Kidney (tissue), 22 donors: ENCODE measurements around the gene ZNRF3. TPM values are rescaled to one million over a fixed set of nuclear protein-coding genes. Genes with fewer than 3 reads are reported as not detected.
A peak's percentile ranks its signal among the peaks of the same experiment; 100 is the strongest.

ENCODE experiments used
- DNase-seq, 5 donors: peaks; one replicate each; pipeline ENCODE4 v3.0.0-alpha.2; 2013 to 2020
- FAIRE-seq: peaks from 2 replicates; lab custom pipeline; 2012; peaks lifted over from hg19 to GRCh38; lab: Jason Lieb, UNC
- H3K27ac ChIP-seq, 2 donors: one replicate each; pipeline ENCODE4 v1.7.0; 2013; ENCODE audit warnings: low read depth in 2 of 2, low read length in 2 of 2, inconsistent platforms in 1 of 2
- H3K27me3 ChIP-seq: one replicate; pipeline ENCODE4 v1.7.1; 2013; ENCODE audit warnings: low read length, inconsistent platforms; ENCODE audit not compliant: control insufficient read depth, insufficient read depth
- H3K36me3 ChIP-seq, 3 donors: one replicate each; pipeline versions ENCODE4 v1.7.0 to v1.7.1; 2013; ENCODE audit warnings: low read length in 3 of 3, control low read depth in 1 of 3, inconsistent platforms in 1 of 3; ENCODE audit not compliant: insufficient read depth in 3 of 3, control insufficient read depth in 2 of 3
- H3K4me1 ChIP-seq, 3 donors: one replicate each; pipeline versions ENCODE4 v1.7.0 to v1.7.1; 2013; ENCODE audit warnings: low read length in 3 of 3, inconsistent platforms in 1 of 3, low read depth in 1 of 3; ENCODE audit not compliant: control insufficient read depth in 2 of 3, insufficient read depth in 2 of 3
- H3K4me3 ChIP-seq, 3 donors: one replicate each; pipeline versions ENCODE4 v1.7.0 to v1.8.1; 2013; ENCODE audit warnings: low read length in 3 of 3, control low read depth in 1 of 3, inconsistent platforms in 1 of 3
- H3K9ac ChIP-seq, 3 donors: one replicate each; pipeline versions ENCODE4 v1.7.0 to v1.7.1; 2013; ENCODE audit warnings: low read length in 3 of 3, control low read depth in 1 of 3, inconsistent platforms in 1 of 3
- H3K9me3 ChIP-seq, 3 donors: one replicate each; pipeline versions ENCODE4 v1.7.0 to v1.7.1; 2013; ENCODE audit warnings: low read length in 3 of 3, control low read depth in 1 of 3, inconsistent platforms in 1 of 3; ENCODE audit not compliant: control insufficient read depth in 2 of 3, insufficient read depth in 1 of 3
- CTCF ChIP-seq: IDR thresholded peaks from 3 replicates; pipeline ENCODE4 v1.5.1; 2012; ENCODE audit warnings: mild to moderate bottlenecking, moderate library complexity, borderline replicate concordance; ENCODE audit not compliant: insufficient read depth; ENCODE audit errors: extremely low read depth
- intact Hi-C: fragments of 100-400 bp; cut with DNase I; formaldehyde crosslinking; loops from one replicate; pipeline ENCODE4 v1.11.1; 2022
- long read RNA-seq, 10 donors: library from polyadenylated mRNA in 1 of 10; unstranded in 1 of 10; transcript quantifications; one replicate each; pipeline ENCODE4 v2.0.0 and lab custom pipeline, GENCODE V29; 2021 to 2026
- polyA plus RNA-seq: library from polyadenylated mRNA; stranded (reverse); fragments of 350-450 nt; fragmentation: Illumina TruSeq; extraction: RNeasy Lipid Tissue Mini Kit (QIAGEN cat#74804); gene quantifications from one replicate; pipeline ENCODE4 v1.2.3, GENCODE V29; 2014; ENCODE audit warnings: low read depth, low replicate concordance; ENCODE audit not compliant: insufficient read depth
- total RNA-seq: library from RNA; stranded (reverse); fragmentation: NEBNext Ultra II Directional; extraction: Animal tissue kit (Norgen Biotek cat#: 25700); gene quantifications from one replicate; pipeline ENCODE4 v1.2.1, GENCODE V29; 2021
- donor health status: control.
- donor health status: control.
- donor health status: control.
- donor health status: control.
- donor health status: control.
- donor health status: DM: yes; HTN: yes; CAD: no.
- donor health status: Normal renal cell carcinoma (clear cell type).

ZNRF3 gene
- 24.4 TPM for total RNA-seq
- polyA plus RNA-seq = 6.8 TPM
- long read RNA-seq, donor 1, partial matches to known transcripts = 6 of 6 reads
- long read RNA-seq, donor 1, other reads (novel, unspliced or antisense) = 0 of 6 reads
- long read RNA-seq, donor 2, full-length matches to known transcripts = 2 of 2 reads
- long read RNA-seq, donor 2, partial matches to known transcripts = 0 of 2 reads
- long read RNA-seq, donor 2, other reads (novel, unspliced or antisense) = 0 of 2 reads
- long read RNA-seq, donor 3, full-length matches to known transcripts = 1 of 7 reads
- long read RNA-seq, donor 3, partial matches to known transcripts = 6 of 7 reads
- long read RNA-seq, donor 3, other reads (novel, unspliced or antisense) = 0 of 7 reads
- long read RNA-seq, donor 4, full-length matches to known transcripts = 6 of 12 reads
- long read RNA-seq, donor 4, partial matches to known transcripts = 6 of 12 reads
- long read RNA-seq, donor 4, other reads (novel, unspliced or antisense) = 0 of 12 reads
- long read RNA-seq, donor 5 = 0 reads
- long read RNA-seq, donor 6 = 0 reads
- long read RNA-seq, donor 7, full-length matches to known transcripts = 21 of 66 reads
- long read RNA-seq, donor 7, partial matches to known transcripts = 28 of 66 reads
- long read RNA-seq, donor 7, other reads (novel, unspliced or antisense) = 17 of 66 reads
- long read RNA-seq, donor 8, partial matches to known transcripts = 5 of 5 reads
- long read RNA-seq, donor 8, other reads (novel, unspliced or antisense) = 0 of 5 reads
- long read RNA-seq, donor 9, full-length matches to known transcripts = 1 of 1 reads
- long read RNA-seq, donor 9, partial matches to known transcripts = 0 of 1 reads
- long read RNA-seq, donor 9, other reads (novel, unspliced or antisense) = 0 of 1 reads
- long read RNA-seq, donor 10 = 0 reads

- Histone ChIP-seq H3K9me3 (no peaks in the 10 kb centered on the region), H3K4me1 (peaks cover 5 to 9% (median 9%) of the 10 kb centered on the region in 3 donors), H3K27me3 (no peaks in the 10 kb centered on the region), H3K27ac (peak within 1 kb of the TSS; percentile 63 to 70), H3K36me3 (no peaks in the 10 kb centered on the region), H3K9ac (peak within 1 kb of the TSS; percentile 59 to 88 (median 67)), H3K4me3 (peak within 1 kb of the TSS; percentile 83 to 87 (median 85))
- intact Hi-C loops = no loop called here
- FAIRE-seq = no peak
- peak; percentile 94 to 98 (median 96) for DNase-seq
- TF ChIP-seq CTCF = peak; percentile 20
These were observed at the start of gene ZNRF3 for GRCh38 chr22:28882878-28883656. Gene ZNRF3 (plus strand): TSS chr22:28883572. CDS start chr22:28883767, 195 bp downstream.

DNA sequence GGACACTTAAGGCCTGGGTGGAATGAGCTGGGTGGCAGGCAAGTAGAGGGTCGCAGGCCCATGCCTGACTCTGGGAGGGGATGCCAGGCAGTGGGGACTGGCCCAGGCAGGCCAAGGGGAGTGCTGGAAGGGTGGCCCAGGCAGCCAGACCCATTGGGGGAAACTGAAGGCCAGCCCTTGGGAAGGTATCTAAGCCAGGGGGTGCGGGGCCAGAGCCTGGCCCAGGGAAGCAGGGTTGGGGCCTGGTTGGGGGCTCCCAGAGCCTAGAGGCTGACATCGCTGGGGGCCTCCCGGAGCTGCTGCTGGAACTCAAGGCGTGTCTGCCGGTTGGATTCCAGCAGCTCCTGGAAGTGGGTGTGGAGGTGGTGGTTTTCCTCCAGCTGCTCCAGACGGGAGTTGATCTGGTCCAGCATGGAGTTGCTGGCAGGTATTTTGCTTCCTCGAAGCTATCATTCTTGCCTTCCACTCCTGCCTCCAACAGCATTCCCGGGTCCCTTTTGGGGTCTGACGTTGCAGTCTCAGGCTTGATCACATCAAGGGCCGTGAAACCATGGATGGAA, 47.7 kb upstream of the ZNRF3 start:
- H3K9ac ChIP-seq = no peak overlapping the region
- intact Hi-C loops = no loop called here
- TF ChIP-seq CTCF = no peak
- H3K4me3 ChIP-seq = no peak overlapping the region
- no peaks in the 10 kb centered on the region for H3K36me3 ChIP-seq
- H3K27ac ChIP-seq = no peak overlapping the region
- no peaks in the 10 kb centered on the region for H3K4me1 ChIP-seq
- H3K27me3 ChIP-seq = no peaks in the 10 kb centered on the region
- DNase-seq (no peak), FAIRE-seq (no peak)
- no peaks in the 10 kb centered on the region for H3K9me3 ChIP-seq

GRCh38 chr22:28837640-28838039, 45.7 kb upstream of the ZNRF3 start:
- no peaks in the 10 kb centered on the region for H3K4me1 ChIP-seq
- no peaks in the 10 kb centered on the region for H3K36me3 ChIP-seq
- FAIRE-seq = no peak
- H3K27ac ChIP-seq = no peak overlapping the region
- no peaks in the 10 kb centered on the region for H3K27me3 ChIP-seq
- intact Hi-C loops = no loop called here
- H3K9me3 ChIP-seq = no peaks in the 10 kb centered on the region
- no peak overlapping the region for H3K9ac ChIP-seq
- no peak overlapping the region for H3K4me3 ChIP-seq
- no peak for TF ChIP-seq CTCF
- no peak for DNase-seq
